HG03064 (cell line): Measurements from ENCODE around the gene PML.
"Not testable (repeated sequence)": the region's sequence is repeated elsewhere in the genome, so short reads cannot be mapped to it uniquely, and the experiment has no call there.

Experiments
- ATAC-seq: cut with Tn5 transposase; IDR thresholded peaks from one replicate; pipeline ENCODE4 v1.9.1; 2021; ENCODE audit warnings: low read depth; ENCODE audit not compliant: unreplicated experiment

The PML gene

GRCh38 chr15:74053517-74053916 lies 59.0 kb downstream of the PML start:
- ATAC-seq: no peak

- no peak for ATAC-seq
Observed at GRCh38 chr15:74053941-74054529, 59.5 kb downstream of the PML start.

- ATAC-seq: no peak
Observed at GRCh38 chr15:74055804-74056203, 61.3 kb downstream of the PML start.

- not testable (repeated sequence) for ATAC-seq
Observed at GRCh38 chr15:74056330-74056729, 61.8 kb downstream of the PML start.

- ATAC-seq: not testable (repeated sequence)
Observed at GRCh38 chr15:74059050-74059833, 64.7 kb downstream of the PML start.

GRCh38 chr15:74060251-74060650 lies 65.7 kb downstream of the PML start:
- ATAC-seq: no peak

- ATAC-seq: no peak
Observed at GRCh38 chr15:74062236-74062635, 67.7 kb downstream of the PML start.

GRCh38 chr15:74062671-74063070 lies 68.2 kb downstream of the PML start:
- ATAC-seq: no peak

GRCh38 chr15:74063425-74064146 lies 69.1 kb downstream of the PML start:
- ATAC-seq: not testable (repeated sequence)

GRCh38 chr15:74064183-74064582 lies 69.7 kb downstream of the PML start:
- not testable (repeated sequence) for ATAC-seq

GRCh38 chr15:74064822-74065221 lies 70.3 kb downstream of the PML start:
- not testable (repeated sequence) for ATAC-seq

GRCh38 chr15:74065684-74066411 lies 71.3 kb downstream of the PML start:
- ATAC-seq: not testable (repeated sequence)

- not testable (repeated sequence) for ATAC-seq
Observed at GRCh38 chr15:74071645-74072044, 77.1 kb downstream of the PML start.

- ATAC-seq: not testable (repeated sequence)
Observed at GRCh38 chr15:74072132-74072531, 77.6 kb downstream of the PML start.

- ATAC-seq: not testable (repeated sequence)
Observed at GRCh38 chr15:74072614-74073337, 78.3 kb downstream of the PML start.

- not testable (repeated sequence) for ATAC-seq
Observed at GRCh38 chr15:74075781-74076180, 81.3 kb downstream of the PML start.

- ATAC-seq: not testable (repeated sequence)
Observed at GRCh38 chr15:74082450-74082849, 87.9 kb downstream of the PML start, which contains the start of gene GOLGA6A. Gene GOLGA6A, minus strand, starts transcription at chr15:74082550. Its CDS starts 41 bp downstream, at chr15:74082509.

GRCh38 chr15:74094567-74094966 lies 100.1 kb downstream of the PML start:
- ATAC-seq: not testable (repeated sequence)

GRCh38 chr15:74095610-74096009 lies 101.1 kb downstream of the PML start:
- not testable (repeated sequence) for ATAC-seq
